ENCODE data around the gene NUTM2G.
"Not testable (repeated sequence)": the region's sequence is repeated elsewhere in the genome, so short reads cannot be mapped to it uniquely, and the experiment has no call there.

DNA sequence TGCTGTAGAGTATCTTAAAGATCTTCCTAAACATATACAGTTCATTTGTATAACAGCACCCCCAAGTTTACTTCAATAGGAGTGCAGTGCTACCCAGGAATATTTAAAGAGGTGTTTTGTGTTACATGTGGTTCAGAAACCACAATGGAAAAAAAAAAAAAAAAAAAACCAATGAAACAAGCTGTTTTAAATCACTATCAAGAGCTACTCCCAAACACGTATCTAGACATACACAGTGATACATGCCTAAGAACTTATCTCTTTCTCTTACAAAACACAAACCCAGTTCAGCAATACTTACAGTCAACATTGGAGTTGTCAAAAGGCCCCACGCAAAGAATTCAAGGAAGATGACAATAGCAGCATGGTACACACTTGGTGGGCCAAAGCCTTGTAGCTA, 43.9 kb downstream of the NUTM2G start:
- TF ChIP-seq, protein P1, sequence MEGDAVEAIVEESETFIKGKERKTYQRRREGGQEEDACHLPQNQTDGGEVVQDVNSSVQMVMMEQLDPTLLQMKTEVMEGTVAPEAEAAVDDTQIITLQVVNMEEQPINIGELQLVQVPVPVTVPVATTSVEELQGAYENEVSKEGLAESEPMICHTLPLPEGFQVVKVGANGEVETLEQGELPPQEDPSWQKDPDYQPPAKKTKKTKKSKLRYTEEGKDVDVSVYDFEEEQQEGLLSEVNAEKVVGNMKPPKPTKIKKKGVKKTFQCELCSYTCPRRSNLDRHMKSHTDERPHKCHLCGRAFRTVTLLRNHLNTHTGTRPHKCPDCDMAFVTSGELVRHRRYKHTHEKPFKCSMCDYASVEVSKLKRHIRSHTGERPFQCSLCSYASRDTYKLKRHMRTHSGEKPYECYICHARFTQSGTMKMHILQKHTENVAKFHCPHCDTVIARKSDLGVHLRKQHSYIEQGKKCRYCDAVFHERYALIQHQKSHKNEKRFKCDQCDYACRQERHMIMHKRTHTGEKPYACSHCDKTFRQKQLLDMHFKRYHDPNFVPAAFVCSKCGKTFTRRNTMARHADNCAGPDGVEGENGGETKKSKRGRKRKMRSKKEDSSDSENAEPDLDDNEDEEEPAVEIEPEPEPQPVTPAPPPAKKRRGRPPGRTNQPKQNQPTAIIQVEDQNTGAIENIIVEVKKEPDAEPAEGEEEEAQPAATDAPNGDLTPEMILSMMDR (conservative IDR thresholded peaks at IDR 0.05), result not testable (repeated sequence)
- TF ChIP-seq ZFX (IDR thresholded peaks at IDR 0.05), result not testable (repeated sequence)

Data from C4-2B (cell line).